Lung (tissue), 16 donors: ENCODE measurements around the gene PSMB2. TPM values are rescaled to one million over a fixed set of nuclear protein-coding genes. Genes with fewer than 3 reads are reported as not detected.
"Not testable (repeated sequence)": the region's sequence is repeated elsewhere in the genome, so short reads cannot be mapped to it uniquely, and the experiment has no call there.

Experiments used
- ATAC-seq: fragments of 200-7000 bp; cut with Tn5 transposase; one replicate; pipeline ENCODE4 v1.9.1; 2020; ENCODE audit warnings: moderate number of reproducible peaks; ENCODE audit not compliant: insufficient read depth, low FRiP score
- DNase-seq, 3 donors: peaks; one replicate each; pipeline ENCODE4 v3.0.0-alpha.2; 2013 to 2017
- H3K27ac ChIP-seq, 2 donors: one replicate each; pipeline ENCODE4 v1.5.1; 2013; ENCODE audit warnings: mild to moderate bottlenecking in 2 of 2, moderate library complexity in 2 of 2, control low read depth in 1 of 2, inconsistent platforms in 1 of 2, low read depth in 1 of 2, low read length in 1 of 2
- H3K27me3 ChIP-seq, 3 donors: one replicate each; pipeline ENCODE4 v1.5.1; 2013; ENCODE audit warnings: low read length in 2 of 3; ENCODE audit not compliant: control insufficient read depth in 3 of 3, insufficient read depth in 3 of 3
- H3K36me3 ChIP-seq, 4 donors: one replicate each; pipeline ENCODE4 v1.5.1; 2013; ENCODE audit warnings: low read length in 4 of 4, mild to moderate bottlenecking in 1 of 4, moderate library complexity in 1 of 4; ENCODE audit not compliant: control insufficient read depth in 4 of 4, insufficient read depth in 4 of 4
- H3K4me1 ChIP-seq, 5 donors: one replicate each; pipeline ENCODE4 v1.5.1; 2013; ENCODE audit warnings: low read length in 5 of 5, mild to moderate bottlenecking in 2 of 5, moderate library complexity in 1 of 5; ENCODE audit not compliant: control insufficient read depth in 5 of 5, insufficient read depth in 5 of 5
- H3K4me3 ChIP-seq: one replicate; pipeline ENCODE4 v1.5.1; 2013; ENCODE audit warnings: mild to moderate bottlenecking, control low read depth, moderate library complexity
- H3K9ac ChIP-seq, 2 donors: one replicate each; pipeline ENCODE4 v1.5.1; 2013; ENCODE audit warnings: low read length in 2 of 2, control low read depth in 1 of 2; ENCODE audit not compliant: insufficient read depth in 1 of 2
- H3K9me3 ChIP-seq, 4 donors: one replicate each; pipeline ENCODE4 v1.5.1; 2013; ENCODE audit warnings: low read length in 3 of 4, mild to moderate bottlenecking in 1 of 4, moderate library complexity in 1 of 4; ENCODE audit not compliant: control insufficient read depth in 4 of 4, insufficient read depth in 3 of 4
- WGBS, 2 donors: extraction: QIAGEN DNeasy Blood & Tissue Kit; methylation state at CpG; one replicate each; pipeline ENCODE4 v1.1.7; 2013; 5-methylcytosine and 5-hydroxymethylcytosine counted together
- long read RNA-seq, 5 donors: transcript quantifications; one replicate each; lab custom pipeline, GENCODE V29; 2026
- polyA plus RNA-seq, 2 donors: library from polyadenylated mRNA; stranded (reverse); fragments of 200-250 nt; gene quantifications; one replicate each; pipeline ENCODE4 v1.2.1, GENCODE V29; 2013
- total RNA-seq, 2 donors: library from RNA; depleted of rRNA in 1 of 2; stranded (reverse); fragments of >200 nt in 1 of 2; gene quantifications; one replicate each; pipeline ENCODE4 v1.2.1, GENCODE V29; 2014 to 2021
- TF ChIP-seq, protein P1 (sequence below): IDR thresholded peaks from 2 replicates; pipeline ENCODE4 v1.5.1; 2012; ENCODE audit warnings: mild to moderate bottlenecking; ENCODE audit errors: control extremely low read depth, extremely low read depth
- donor health status: control.
- donor health status: control.
- donor health status: Bipolar disorder and iron deficiency.
- donor health status: healthy.
- donor health status: DM: yes; HTN: yes; CAD: no.

PSMB2 gene
- total RNA-seq (10 to 100 TPM; 32.0 to 58.7 TPM), polyA plus RNA-seq (10 to 100 TPM; 56.8 to 59.2 TPM)
- long read RNA-seq, donor 1, transcript PSMB2-201 (6 exons, 2,701 nt): major isoform, 65 of 70 reads
- long read RNA-seq, donor 1, partial matches to known transcripts: 5 of 70 reads
- long read RNA-seq, donor 1, other reads (novel, unspliced or antisense): 0 of 70 reads
- long read RNA-seq, donor 2, transcript PSMB2-201 (6 exons, 2,701 nt): major isoform, 25 of 25 reads
- long read RNA-seq, donor 2, partial matches to known transcripts: 0 of 25 reads
- long read RNA-seq, donor 2, other reads (novel, unspliced or antisense): 0 of 25 reads
- long read RNA-seq, donor 3, transcript PSMB2-201 (6 exons, 2,701 nt): major isoform, 35 of 35 reads
- long read RNA-seq, donor 3, partial matches to known transcripts: 0 of 35 reads
- long read RNA-seq, donor 3, other reads (novel, unspliced or antisense): 0 of 35 reads
- long read RNA-seq, donor 4, transcript PSMB2-201 (6 exons, 2,701 nt): major isoform, 33 of 38 reads
- long read RNA-seq, donor 4, partial matches to known transcripts: 5 of 38 reads
- long read RNA-seq, donor 4, other reads (novel, unspliced or antisense): 0 of 38 reads
- long read RNA-seq, donor 5, transcript PSMB2-201 (6 exons, 2,701 nt): major isoform, 85 of 91 reads
- long read RNA-seq, donor 5, partial matches to known transcripts: 6 of 91 reads
- long read RNA-seq, donor 5, other reads (novel, unspliced or antisense): 0 of 91 reads

DNA sequence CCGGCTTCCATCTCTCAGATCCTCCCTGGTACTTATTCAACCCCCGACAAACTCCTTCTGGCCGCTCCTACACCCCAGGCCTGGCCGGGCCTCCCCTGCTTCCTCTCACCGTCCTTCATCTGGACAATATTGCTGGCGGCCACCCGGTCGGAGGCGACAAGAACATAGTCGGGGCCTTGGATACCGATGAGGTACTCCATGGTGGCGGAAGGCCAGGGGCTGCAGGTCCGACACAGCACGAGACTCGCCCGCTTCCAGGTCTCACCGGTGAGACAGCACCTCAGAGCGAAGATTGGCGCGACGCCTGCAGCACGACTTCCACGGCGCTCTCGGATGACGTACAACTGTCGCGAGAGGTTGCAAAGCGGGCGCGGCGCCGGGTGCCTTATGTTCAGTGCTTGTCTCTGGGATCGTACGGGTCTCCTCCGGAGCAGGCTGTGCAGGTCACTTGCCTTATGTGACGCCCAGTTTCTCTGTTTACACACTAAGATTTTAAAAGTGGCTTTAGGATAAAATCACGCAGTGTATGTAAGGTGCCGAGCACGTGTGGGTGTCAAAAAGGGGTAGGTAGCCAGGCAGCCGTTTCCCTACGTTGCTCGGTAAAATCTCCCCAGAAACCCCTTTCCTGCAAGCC lies at the start of gene PSMB2:
Gene PSMB2 (minus strand): TSS at position 294 of the 634 bp plus-strand sequence. CDS start 94 bp downstream, at position 200.
- Histone ChIP-seq H3K9me3 (no peaks in the 10 kb centered on the region), H3K9ac (peak within 1 kb of the TSS; percentile 80 to 88), H3K4me1 (peaks cover 0 to 23% (median 6%) of the 10 kb centered on the region in 5 donors), H3K27me3 (peaks cover 0 to 17% (median 4%) of the 10 kb centered on the region in 3 donors), H3K4me3 (peak within 1 kb of the TSS; percentile 63), H3K36me3 (peaks cover 0 to 3% (median 0%) of the 10 kb centered on the region in 4 donors), H3K27ac (peak within 1 kb of the TSS; percentile 91 to 94)
- WGBS, 2 donors: 0% methylated on average over 43 of the region's 43 CpGs
- ATAC-seq (peak; percentile 89), DNase-seq (peak; percentile 96 to 98 (median 97))
- TF ChIP-seq, protein P1, sequence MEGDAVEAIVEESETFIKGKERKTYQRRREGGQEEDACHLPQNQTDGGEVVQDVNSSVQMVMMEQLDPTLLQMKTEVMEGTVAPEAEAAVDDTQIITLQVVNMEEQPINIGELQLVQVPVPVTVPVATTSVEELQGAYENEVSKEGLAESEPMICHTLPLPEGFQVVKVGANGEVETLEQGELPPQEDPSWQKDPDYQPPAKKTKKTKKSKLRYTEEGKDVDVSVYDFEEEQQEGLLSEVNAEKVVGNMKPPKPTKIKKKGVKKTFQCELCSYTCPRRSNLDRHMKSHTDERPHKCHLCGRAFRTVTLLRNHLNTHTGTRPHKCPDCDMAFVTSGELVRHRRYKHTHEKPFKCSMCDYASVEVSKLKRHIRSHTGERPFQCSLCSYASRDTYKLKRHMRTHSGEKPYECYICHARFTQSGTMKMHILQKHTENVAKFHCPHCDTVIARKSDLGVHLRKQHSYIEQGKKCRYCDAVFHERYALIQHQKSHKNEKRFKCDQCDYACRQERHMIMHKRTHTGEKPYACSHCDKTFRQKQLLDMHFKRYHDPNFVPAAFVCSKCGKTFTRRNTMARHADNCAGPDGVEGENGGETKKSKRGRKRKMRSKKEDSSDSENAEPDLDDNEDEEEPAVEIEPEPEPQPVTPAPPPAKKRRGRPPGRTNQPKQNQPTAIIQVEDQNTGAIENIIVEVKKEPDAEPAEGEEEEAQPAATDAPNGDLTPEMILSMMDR: no peak

DNA sequence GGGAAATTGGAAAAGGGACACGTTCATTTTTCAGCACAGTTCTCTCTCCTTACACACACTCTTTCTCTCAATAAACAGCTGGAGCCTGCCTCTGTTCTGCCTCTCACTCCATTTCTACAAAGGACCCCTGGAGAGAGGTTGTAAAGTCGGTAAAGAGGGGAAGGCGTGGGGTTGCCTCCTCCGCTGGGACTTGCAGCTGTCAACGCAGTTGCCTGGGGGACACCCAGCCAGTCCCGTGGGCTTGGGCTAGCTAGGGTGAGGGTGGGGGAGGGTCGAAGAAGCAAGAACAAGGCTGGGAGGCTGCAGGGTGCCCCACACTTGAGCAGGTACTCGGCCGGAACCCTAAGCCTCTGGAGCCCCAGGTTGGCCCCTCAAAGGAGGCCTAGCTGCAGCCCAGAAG lies 49.8 kb upstream of the PSMB2 start:
- no peaks in the 10 kb centered on the region for H3K36me3 ChIP-seq
- 30 to 54% methylated on average over 9 of the region's 9 CpGs for WGBS, 2 donors
- H3K27me3 ChIP-seq: peaks cover 0 to 4% (median 0%) of the 10 kb centered on the region in 3 donors
- no peak overlapping the region for H3K4me3 ChIP-seq
- TF ChIP-seq, protein P1: no peak
- peaks cover 0 to 2% (median 0%) of the 10 kb centered on the region in 4 donors for H3K9me3 ChIP-seq
- ATAC-seq (no peak), DNase-seq (no peak)
- H3K27ac ChIP-seq: no peak overlapping the region
- no peaks in the 10 kb centered on the region for H3K4me1 ChIP-seq
- H3K9ac ChIP-seq: no peak overlapping the region

DNA sequence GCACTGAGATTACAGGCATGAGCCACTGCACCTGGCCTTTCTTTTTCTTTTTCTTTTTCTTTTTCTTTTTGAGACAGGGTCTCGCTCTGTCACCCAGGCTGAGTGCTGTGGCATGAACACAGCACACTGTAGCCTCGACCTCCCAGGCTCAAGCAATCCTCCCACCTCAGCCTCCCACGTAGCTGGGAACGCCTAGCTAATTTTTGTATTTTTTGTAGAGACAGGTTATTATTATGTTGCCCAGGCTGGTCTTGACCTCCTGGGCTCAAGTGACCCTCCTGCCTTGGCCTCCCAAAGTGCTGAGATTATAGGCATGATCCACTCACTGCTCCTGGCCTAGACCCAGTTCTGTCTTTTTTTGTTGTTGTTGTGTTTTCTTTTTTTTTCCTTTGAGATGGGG lies 48.8 kb upstream of the PSMB2 start:
- H3K9ac ChIP-seq, H3K27ac ChIP-seq, H3K36me3 ChIP-seq, H3K4me3 ChIP-seq, H3K27me3 ChIP-seq, DNase-seq, H3K4me1 ChIP-seq, ATAC-seq, H3K9me3 ChIP-seq: not testable (repeated sequence)
- 91% methylated on average over 4 of the region's 4 CpGs for WGBS, 2 donors

DNA sequence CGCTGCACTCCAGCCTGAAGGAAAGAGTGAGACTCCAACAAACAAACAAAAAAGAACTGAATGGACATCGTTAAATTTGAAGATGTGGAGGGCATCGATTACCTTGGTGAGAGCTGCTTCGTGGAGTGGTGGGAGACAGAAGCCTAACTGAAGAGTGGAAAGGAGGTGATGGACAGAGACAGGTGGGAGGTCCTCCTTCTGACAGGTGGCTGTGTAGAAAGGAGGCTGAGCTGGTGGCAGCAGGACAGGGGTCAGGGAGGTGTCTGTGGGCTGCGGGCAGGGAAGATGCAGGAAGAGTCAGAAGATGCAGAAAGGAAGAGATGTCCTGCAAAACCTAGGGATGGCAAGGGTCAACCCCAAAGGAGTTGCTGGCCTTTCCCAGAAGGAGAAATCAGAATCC lies 46.8 kb upstream of the PSMB2 start:
- DNase-seq: no peak
- no peak overlapping the region for H3K27ac ChIP-seq
- WGBS, 2 donors: 90 to 93% methylated on average over 5 of the region's 5 CpGs

More for the DNA sequence above, 46.8 kb upstream of the PSMB2 start:
- no peak for ATAC-seq
- TF ChIP-seq, protein P1: no peak
- Histone ChIP-seq H3K36me3 (no peaks in the 10 kb centered on the region), H3K9me3 (no peaks in the 10 kb centered on the region), H3K27me3 (peaks cover 0 to 10% (median 0%) of the 10 kb centered on the region in 3 donors), H3K4me1 (no peaks in the 10 kb centered on the region), H3K9ac (no peak overlapping the region), H3K4me3 (no peak overlapping the region)
